NCI-H2107 treated with DMSO at 0.1 percent for 48 hours (cell line): Measurements from ENCODE around the gene HPX.

ENCODE experiments used
- DNase-seq: peaks from one replicate; lab custom pipeline; 2025; ENCODE audit not compliant: unreplicated experiment; lab: John Stamatoyannopoulos, UW

HPX gene

DNA sequence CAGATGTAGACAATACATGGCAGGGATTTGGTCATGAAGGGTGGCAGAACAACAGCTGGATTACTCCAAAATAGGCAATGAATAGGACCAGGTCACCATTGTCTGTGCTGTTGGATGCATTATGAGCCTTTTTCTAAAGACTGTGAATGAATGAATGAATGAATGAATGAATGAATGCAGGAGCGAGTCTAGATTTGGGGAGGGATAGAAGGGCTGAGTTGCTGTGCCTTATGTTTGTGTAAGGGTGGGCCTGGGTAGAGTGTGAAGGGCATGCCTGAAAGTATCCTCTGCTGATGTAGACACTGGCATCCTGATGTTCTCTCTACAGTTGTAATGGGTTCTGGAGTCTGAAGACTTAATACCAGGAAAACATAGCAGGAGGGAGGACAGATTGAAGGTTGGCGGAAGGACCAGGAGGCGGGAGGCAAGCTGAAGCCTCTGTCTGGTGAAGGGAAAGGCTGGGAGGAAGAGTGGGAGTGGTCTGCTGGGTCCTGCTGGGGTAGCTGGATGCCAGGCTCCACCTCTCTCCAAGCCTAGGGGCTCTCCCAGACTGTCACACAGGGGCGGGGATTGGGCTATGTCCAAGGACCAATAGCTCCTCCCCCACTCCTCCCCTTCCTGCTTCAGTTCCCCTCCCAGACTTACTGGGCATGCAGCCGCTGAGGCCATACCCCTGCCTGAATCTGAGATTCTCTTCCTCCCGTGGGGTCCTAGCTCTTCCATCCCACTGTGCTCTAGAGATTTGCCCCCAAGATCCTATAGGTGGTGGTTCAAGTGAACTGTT, 28.1 kb upstream of the HPX start:
- DNase-seq: peak; percentile 28

DNA sequence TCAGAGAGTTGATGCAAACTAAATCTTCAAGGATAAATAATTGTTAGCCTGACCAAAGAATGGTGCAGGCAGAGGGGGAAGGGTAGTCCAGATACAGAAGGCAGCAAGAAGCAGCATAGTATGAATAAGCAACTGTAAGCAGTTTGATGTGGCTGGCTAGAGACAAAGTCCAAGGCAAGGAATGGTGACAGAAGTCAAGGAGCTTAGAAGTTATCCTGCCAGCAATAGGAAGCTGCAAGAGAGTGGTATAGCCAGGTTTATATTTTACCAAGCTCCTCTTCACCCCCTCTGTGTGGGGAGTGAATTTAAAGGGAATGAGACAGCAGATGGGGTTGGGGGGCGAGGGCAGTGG, 18.3 kb upstream of the HPX start:
- DNase-seq: no peak

DNA sequence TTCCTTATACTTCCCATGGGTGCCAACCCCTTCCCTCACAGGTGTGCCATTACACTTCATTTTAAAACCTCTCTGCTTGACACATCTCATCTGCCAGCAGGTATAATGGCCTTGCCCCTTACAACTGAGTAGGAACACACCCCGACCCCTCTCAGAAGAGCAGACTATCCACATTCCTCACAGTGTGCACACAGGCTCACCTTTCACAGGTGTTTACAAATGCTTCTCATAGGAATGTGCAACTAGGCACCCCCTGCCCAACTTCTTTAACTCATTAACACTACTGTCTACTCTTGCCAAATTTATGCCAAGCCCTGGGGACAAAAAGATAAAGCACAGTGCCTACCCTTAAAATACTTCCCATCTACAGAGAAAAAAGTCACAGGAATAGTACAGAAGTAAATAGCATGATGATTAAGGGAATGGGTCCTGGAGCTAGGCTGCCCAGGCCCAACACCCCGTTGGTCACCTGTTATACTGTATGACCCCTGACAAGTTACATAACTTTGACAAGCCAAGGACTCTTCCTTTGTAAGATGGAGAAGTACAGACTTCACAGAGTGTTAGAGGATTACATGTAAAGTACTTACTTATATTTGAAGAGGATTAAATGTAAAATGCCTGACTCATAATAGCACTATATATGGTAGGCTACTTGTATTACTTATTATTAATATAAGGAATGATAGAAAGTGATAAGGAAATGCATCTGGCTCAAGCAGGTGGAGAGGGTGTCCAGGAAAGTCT, 17.7 kb upstream of the HPX start:
- no peak for DNase-seq

DNA sequence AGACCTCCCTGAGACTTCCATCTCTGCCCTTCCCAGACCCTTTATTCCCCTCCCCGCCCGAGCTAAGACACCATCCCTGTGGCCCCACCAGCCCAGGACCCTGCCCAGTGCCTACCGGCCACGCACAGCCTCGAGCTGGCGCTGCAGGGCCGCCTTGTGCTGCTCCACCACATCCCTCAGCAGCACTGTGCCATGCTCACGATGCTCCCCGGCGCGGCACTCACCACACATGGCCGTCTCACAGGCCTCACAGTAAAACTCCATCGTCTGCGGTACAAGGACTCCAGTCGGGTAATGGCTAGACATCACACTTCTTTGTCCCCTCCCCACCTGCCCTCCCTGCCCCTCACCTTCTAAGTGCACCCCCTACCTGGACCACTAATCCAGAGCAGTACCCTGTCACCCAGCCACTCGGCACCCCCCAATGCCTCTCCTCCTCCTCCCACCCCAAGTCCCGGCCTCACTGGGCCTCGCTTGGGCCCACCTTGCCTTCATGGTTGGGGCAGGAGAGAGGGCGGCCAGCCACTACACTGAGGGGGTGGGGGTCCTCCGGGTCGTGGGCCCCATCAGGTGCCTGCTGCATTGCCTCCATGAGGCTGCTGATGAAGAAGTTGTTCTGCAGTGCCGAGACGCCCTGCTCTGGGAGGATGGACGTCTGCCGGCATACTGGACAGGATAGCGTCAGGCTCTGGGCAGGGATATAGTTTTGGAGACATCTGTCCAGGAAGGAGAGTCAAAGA, 17.0 kb upstream of the HPX start:
- no peak for DNase-seq

DNA sequence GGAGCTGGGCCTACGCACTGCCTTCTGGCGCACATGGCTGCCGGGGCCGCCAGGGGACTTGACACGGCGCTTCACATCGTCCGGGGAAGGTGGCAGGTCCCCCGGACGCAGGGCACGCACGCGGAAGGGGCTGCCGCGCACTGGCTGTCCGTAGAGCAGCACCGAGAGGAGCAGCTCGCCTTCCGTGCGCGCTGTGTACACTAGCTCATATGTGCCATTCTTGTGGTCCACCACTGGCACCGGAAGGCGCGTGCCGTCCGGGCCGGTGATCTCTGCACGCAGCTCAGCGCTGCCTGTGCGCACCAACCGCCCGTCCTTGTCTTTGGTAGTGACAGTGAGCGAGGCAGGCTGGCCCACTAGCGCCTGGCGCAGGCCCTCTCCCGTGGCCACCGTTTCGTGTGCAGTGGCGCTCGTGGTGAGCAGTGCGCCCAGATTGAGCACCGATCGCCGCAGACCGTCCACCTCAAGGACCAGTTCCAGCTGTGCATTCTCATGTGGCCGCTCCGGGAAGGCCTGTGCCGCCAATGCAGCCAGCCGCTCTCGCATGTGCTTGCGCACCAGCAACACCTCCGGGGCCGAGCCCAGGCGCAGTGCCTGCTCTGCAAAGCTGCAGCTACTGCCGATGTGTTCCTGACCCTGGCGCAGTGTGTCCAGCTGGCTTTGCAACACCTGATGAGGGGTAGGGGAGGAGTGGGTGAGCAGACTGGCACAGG, 15.7 kb upstream of the HPX start:
- no peak for DNase-seq

DNA sequence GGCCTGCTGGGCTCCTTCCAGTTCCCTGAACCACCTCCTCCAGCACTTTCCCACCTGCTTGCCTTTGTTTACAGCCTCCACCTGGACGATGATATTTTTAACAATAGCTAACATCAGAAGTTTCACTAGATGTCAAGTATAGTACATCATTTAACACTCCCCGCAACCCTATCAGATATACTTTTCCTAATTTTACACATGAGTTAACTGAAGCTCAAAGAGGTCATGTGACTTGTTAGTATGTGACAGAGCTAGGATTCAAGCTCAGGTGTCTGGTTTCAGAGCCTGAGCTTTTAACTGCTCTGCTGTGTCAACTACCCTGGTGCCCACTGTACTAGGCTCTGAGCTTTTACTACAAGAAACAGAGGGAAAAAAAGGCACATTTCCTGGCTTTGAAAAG, 14.3 kb upstream of the HPX start:
- DNase-seq: peak; percentile 89

DNA sequence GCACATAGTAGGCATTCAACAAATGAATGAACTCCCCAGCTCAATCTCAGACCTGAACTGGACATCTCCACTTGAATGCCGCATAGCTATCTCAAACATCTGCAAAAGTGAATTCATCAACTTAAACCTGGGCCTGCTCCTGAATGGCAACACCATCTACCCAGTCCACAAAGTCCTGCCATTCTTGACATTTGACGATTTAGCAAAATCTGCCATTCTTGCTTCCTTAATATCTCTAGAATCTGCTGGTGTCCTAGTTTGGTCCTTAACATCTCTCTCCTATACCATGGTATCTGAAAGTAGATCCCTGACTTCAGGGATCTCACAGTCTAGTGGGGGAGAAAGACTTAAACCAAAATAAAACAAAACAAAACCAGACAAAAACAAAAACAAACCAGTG, 12.4 kb upstream of the HPX start:
- DNase-seq: no peak

DNA sequence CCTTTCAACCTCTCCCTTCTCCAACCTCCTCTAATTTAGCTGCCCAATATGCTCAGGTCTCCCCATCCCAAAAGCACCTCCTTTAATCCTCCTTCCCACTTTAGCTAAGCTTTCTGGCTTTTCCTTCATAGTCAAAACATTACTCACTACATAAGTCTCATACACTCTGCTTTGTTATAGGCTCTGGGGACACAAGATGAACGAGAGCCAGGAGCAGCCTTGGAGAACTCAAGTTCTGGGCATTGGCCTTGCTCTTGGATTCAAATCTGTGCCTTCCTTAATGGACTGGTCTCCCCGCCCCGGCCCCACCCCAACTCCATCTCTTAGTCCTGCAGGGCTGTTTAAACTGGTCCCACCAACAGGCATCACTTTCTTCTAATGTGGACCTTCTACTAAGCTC, 11.4 kb upstream of the HPX start:
- DNase-seq: no peak

DNA sequence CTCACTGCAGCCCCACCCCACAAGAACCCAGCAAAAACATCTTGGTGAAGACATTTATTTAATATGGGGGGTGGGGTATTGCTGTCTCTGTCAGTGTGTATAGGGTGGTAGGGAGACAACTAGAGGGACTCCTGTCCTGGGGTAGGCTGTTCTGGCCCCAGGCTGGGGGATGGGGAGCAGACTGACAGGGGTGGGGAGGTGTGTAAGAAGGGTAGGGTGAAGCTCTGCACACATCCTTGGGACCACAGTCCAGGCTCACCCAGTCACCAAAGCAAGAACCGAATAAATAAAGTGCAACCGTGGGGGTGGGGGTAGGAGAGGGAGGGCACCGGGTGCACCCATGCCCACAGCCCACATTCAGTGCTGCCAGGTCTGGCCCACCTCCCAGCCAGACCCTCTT, 7.8 kb upstream of the HPX start:
- DNase-seq: no peak

DNA sequence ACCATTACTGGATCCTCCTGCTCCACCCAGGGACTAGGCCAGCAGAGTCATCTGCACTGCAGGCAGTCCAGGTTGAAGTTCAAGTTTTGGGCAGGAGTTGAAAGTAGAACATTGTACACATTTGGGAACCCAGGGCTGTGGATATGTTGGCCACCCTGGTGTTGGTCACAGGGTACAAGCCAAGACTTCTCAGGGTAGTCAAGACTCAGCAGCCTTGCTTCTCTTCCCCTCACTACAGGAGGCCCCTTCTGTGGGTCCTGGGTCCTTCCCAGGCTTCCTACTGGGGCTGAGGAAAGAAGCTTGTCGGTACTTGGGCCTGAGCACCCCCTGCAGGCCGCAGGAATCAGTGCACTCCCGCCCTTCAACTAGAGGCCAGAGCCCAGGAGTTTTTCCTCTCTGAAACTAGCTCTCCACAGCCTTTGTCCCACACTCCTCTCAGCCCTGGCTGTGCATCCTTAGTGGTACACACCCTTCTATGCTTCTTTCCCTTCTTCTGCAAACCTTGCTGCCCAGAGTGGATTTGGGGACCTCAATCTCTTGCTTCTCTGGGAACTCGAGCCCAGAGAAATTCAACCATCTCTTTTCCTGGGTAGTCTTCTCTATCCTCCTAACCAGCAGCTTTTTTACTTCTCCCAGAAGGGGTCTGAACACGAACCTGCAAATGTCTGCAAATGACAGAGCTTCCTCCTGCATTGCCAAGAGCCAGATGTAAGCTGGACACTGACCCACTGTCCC, 2.6 kb upstream of the HPX start:
- no peak for DNase-seq

DNA sequence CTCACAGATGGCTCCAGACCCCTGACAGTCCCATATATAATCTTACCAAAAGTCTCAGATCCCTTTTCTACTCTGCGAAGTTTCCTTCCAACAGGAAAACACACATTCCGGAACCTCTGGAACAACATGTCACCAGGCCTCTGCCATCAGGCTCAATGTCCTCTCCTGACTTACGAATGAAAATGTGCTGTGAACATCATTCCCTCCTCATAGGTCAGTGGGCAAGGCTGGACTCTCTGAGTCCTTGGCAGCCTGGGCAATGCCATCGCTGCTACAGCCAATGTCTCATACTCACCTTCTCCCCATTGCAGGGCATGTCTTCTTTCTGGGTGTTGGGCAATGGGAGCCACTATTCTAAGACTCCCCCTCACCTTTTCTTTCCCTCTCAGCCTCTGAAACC, 1.7 kb upstream of the HPX start:
- DNase-seq: no peak

DNA sequence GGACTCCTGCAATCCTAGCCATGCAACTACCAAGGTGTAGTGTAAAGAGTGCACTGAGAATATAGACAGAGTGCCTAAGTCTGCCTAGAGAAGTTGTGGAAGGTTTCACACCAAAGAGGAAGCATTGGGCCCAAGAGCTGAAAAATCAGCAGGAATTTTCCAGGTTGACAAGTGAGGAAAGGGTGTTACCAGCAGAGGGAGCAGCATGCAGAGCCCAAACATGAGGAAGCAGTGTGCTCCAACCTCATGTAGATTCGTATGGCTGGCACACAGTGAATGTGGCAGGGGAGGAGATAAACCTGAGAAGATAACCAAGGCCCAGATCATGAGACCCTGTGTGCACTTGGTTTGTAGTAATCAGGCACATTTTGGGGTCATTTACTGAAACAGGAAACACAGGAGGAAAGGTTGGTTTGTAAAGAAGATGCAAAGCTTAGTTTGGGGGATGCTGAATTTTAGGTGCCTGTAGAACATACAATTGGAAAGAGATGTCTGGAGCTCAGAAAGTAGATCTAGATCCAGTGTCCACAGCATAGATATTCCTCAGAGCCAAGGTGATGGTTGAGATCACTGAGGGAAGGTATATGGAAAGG, 1.7 kb downstream of the HPX start:
- peak; percentile 76 for DNase-seq

DNA sequence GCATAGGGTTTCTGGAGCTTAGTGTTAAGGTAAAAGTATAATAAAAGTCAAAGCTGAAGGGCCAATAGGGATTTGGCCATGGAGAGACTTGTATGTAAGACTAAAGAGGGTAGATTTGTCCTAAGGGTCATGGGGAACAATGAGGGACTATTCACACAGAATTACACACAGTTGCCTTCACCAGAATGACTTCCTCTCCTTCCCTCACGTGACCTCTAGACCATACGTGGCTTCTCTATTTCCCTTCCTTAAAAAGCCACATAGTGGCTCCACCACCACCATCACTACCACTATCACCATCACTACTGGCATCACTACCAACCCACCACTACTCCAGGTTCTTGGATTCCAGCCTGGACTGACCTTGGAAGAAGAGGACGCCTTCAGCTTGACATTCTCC, 2.8 kb downstream of the HPX start:
- DNase-seq: no peak

DNA sequence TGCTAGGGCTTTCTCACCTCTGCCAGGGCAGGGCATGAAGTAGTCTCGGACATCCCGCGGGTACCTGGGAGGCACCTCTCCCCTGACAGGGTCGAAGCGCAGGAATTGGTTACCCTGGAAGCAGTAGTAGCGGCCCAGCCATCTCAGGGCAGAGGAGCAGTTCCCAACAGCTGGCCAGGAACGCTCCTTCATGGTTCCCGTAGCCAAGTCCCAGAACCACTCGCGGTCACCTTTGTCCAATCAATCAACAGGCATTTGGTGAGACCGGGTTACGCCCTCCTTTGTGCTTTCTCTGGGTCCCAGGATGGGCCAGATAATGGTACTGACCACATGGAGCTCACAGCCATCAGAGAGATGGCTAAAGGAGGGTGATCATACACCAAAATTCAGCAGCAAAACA, 3.4 kb downstream of the HPX start:
- no peak for DNase-seq

DNA sequence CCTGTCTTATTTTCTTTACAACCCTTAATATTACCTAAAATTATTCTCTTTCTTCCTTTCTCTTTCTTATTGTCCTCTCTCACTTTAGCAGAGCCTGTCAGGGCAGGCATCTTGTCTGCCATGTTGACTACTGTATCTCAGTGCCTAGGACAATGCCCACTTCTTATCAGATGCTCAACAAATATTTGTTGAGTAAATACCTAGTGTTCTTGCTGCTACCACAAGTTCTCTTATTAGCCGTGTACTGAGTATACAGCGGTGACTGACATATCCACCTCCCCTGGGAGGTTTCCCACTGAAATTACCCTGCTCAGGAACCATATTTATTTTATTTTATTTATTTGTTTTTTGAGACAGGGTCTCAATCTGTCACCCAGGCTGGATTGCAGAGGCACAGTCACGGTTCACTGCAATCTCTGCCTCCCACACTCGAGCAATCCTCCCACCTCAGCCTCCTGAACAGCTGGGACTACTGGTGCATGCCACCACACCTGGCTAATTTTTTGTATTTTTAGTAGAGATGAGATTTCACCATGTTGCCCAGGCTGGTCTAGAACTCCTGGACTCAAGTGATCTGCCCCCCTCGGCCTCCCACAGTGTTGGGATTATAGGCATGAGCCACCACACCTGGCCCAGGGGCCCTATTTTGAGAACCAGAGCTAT, 6.7 kb downstream of the HPX start:
- no peak for DNase-seq

DNA sequence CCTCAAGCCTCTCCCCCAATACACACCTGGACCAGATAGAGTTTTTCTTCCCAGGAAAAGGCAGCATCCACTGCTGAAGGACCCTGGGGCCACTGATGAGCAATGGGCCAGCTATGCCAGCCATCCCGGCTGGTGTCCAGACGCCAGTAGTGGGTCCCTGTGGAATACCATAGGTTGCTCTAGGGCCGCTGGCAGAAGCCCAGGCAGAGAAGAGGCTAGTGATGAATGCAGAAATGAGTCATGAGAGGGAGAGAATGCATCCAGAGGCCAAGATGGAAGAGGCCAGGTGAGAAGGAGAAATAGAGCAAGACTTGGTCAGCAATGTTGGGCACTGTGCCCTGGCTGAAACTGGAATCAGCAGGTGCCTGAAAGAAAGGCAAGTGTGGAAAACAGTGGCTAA, 8.9 kb downstream of the HPX start:
- no peak for DNase-seq

DNA sequence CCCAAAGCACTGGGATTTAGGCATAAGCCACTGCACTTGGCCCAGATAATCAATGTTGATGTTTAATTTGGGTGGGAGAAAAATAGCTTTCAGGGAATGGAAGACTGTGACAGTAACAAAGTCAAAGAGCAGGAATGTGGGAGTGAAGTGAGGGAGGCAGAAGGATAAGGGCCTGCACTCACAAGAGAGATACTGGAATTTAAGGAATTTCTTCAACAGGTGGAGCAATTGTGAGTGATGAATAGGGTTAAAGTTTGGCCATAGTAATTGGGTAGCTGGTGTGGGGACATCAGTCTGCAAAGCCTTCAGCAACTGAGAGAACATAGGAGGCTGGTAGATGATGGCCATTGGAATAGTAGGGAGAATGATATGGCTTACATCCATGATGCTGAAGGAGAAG, 13.3 kb downstream of the HPX start:
- DNase-seq: no peak

DNA sequence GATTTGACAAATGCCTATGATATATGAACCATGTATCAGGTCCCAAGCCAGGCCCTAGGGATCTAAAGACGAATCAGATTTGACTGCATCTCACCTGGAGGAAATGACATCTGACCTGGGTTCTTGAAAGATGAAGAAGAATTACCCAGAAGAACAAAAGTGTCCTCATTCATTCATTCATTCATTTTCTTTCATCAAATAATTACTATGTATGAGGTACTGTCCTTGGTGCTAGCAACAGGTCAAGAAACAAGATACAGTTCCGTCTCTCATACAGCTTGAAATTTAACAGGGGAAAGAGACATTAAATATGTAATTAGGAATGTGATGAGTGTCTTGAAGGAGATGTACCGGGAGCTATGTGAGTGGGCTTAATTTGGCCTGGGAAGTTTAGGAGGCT, 20.1 kb downstream of the HPX start:
- DNase-seq: no peak

DNA sequence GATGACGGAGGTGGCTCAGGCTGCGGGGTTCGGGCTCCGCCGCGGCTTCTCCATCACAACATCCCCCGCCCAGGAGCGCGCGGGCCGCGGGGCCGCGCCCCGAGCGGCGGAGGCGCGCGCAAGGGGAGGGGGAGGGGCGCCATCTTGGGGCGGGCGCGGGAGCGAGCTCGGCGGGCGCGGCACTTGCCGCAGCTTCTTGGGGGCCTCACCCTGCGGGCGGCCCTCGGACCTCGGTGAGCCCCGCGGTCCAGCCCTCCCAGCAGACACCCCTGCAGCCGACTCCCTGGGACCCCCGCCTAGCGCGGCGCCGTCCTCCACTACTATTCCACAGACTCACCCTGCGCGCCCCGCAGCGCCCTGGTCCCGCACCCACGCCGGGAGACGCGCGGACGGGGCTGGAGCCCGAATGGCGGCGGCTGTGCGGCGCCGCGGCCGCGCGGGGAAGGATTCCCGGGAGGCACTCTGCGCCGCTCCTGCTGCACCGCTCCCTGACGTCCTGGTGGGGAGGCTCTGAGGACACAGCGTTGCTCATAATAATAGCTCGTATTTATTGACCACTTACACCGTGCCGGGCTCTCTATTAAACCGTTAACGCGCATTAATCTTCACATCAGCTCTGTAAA, 21.7 kb downstream of the HPX start, which contains the start of gene APBB1:
Gene APBB1, minus strand, starts transcription at position 86 of the 623 bp plus-strand sequence. CDS start 7,747 bp downstream, outside the sequence.
- DNase-seq: no peak
